GM21576 (cell line): ENCODE data around the gene C1orf21.

Source experiments
- ATAC-seq: cut with Tn5 transposase; IDR thresholded peaks from one replicate; pipeline ENCODE4 v1.9.1; 2021; ENCODE audit warnings: mild to moderate bottlenecking, moderate library complexity; ENCODE audit not compliant: unreplicated experiment

Gene C1orf21

DNA sequence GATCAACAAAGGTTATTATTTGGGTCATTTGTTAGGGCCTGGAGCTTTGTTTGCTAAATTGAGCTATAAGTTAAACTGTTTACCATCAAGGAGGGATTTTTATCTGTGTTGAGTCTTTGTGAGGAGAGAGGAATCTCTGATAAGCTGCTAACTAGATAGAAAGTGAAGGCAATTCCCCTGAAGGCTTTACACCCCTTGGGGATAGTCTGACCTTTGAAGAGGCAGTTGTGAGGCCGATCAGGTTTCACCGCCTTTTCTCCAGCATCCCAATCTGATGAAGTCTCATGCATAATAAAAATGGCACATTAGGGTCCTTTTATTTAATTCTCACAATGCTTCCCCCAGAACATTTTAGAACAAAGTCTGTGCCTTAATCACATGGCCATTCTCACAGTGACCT is 21.8 kb downstream of the C1orf21 start:
- no peak for ATAC-seq

DNA sequence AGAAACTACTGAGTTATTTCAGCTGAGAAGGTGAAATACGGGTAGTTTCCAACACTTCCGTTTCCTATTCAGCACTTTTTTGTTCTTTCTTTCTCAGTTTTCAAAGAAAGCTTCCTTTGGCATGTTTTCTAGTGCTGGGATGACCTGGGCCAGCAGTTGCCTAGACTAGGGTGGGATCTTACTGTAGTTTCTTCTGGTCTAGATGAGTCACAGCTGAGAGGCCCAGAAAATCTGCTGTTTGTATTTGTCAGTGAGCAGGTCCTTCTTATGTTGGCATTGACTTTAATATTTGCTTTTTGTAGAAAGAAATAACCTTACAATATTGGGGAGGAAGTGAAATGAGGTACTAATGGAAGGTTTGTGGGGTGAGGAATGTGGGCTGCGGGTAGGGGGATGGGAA is 22.2 kb downstream of the C1orf21 start:
- no peak for ATAC-seq

DNA sequence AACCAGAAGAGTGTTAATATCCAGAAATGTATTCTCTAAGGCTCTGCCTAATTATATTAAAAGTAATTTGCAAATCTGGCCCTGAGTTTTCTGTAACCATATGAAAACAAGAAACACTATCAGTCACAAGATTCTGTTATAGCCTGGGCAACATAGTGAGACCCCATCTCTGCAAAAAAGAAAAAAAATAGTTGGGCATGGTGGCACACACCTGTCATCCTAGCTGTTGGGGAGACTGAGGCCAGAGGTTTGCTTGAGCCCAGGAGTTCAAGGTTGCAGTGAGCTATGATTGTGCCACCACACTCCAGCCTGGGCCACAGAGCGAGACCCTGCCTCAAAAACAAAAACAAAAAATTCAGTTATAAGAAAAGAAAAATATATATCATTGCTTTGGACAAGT is 25.6 kb downstream of the C1orf21 start:
- ATAC-seq = no peak

DNA sequence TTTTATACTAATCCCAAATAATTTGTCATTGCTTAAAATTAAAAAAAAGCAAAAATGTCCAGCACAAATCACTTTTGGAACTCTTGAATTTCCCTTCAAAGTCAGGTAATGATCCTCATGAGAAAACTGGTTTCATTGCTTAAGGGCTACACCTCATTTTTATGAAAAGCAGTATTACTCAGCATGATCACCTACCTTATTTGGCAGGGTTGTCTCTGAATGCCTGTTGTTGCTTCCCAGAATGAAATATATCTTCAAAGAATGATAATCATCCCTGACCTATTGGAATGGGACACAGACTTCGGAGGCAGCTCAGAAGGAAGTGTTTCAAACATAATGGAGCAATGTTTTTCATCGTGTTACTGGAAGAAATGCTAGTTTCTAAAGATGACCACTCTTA is 29.7 kb downstream of the C1orf21 start:
- ATAC-seq = no peak

DNA sequence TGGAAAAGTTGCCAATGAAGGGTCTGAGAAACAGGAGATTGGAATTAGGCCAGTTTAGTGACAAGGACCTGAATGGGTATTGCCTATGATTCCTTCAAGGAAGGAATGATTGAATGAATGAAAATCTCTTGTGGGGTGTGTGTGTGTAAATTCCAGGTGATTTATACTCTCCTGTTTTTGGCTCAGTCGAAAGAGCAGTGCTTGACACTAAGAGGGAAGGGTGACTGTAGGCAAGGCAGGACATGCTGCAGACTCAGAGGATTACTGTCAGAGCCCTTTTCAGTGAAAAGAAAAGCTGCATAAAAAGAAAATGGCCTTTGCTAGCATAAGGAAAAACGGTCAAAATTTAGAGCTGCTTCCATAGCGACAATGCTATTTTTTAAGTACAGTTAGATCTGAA is 30.1 kb downstream of the C1orf21 start:
- ATAC-seq = no peak

DNA sequence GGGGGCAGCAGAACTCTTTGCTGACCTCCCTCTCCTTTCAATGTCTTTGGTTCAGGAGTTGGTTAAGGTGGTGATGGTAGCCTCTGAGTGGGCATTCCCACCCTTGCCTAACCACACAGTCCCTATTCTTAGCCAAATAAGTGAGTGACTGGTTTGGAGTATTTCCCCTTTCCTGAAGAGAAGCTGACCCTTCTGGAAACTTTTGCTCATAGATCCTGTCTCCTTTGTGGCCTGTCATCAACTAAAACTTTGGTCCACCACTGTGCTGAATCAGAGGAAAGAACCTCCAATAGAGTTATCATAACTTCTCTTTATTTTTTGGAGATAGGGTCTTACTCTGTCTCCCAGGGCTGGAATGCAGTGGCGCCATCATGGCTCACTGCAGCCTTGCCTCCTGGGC is 31.1 kb downstream of the C1orf21 start:
- no peak for ATAC-seq

DNA sequence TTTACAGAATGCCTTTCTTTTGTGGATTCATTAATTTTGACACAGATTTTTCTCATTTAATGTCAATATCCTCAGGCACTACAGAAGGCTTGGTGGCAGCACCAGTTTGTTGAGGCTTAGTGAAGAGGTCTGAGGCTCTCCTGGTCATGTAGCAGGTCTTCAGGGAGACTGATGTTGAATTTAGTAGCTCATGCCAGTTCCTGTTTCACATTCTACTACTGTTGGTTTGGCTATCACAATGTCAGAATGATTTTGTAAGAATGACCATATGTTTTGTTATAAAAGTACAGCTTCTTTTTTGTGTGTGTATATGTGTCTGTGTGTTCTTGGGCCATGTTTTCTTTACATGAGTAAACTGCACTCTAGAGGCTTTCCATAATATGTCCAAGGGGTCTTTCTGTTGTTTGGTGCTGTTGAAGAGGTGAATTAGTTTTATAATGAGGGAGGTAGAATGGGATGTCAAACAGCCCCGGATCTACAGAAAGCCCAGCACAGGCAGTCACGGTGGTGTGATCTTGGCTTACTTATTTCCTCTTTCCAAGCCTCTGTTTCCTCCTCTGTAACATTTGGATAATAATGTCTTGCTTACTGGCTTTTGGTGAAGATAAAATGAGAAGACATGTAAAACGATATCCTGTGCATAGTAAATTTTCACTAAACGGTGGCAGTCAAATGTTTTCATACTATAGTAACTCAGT is 32.0 kb downstream of the C1orf21 start:
- ATAC-seq = no peak

DNA sequence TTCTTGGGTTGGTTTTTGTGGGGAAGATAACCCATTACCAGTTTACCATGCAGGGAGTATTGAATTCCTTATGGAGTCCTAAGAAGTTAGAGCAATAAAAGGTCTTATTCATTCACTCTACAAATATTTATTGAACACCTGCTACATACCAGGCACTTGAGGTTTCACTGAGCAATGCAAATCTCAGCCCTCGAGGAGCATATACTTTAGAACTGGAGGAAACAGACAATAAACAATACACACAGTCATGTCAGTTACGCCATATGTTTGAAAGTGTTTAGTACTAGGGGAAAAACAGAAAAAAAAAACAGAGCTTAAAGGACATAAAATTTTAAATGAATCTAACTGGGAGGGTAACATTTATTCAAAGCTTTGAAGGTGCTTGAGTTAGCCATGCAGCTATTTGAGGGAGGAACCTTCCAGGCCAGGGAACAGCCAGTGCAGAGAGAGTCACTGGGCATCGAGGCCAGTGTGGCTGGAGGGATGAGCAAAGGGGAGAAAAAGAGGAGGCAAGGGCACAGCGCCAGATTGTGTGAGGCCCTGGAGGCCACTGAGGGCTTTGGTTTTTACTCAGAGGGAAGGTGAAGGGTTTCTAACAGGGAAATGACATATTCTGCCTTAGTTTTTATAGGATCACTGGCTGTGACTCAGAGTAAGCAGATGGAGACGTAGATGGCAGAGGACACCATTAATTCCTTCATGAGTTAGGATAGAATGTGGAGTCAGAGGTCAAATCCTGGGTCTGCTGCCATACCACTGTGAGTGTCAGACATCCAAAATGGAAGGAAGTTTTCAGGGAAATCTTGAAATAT is 32.7 kb downstream of the C1orf21 start:
- no peak for ATAC-seq

DNA sequence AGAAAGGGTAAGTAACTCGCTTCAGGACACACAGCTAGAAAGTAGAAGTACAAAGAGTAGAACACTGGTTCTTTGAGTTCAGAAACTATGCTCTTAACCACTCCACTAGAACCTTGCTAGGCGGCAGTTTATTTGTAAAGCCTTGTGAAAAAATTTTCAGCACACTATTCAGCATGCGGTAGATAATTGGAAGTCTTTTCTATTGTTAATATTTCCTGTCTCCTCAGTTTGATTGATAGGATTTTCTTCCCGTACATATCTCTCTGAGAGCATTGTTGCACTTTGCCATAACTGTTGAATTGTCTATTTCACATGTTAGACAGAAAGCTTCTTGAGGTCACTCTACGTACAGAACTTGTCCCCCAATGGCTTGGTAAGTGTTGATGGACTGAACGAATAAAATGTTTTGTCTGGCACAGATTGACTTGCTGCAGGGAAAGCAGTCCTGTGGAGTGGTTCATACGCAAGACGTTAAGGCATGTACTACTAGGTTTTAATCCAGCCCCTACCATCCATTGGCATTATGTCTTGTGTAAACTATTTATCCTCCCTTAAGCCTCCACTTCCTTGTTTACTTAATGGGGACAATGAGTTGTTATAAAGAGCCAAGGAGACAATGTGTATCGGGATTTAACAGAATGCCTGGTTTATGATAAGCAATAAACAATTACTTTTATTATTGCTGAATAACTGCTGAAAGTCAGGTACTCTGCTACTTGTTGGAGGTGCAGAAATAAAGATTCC is 35.8 kb downstream of the C1orf21 start:
- ATAC-seq = no peak

DNA sequence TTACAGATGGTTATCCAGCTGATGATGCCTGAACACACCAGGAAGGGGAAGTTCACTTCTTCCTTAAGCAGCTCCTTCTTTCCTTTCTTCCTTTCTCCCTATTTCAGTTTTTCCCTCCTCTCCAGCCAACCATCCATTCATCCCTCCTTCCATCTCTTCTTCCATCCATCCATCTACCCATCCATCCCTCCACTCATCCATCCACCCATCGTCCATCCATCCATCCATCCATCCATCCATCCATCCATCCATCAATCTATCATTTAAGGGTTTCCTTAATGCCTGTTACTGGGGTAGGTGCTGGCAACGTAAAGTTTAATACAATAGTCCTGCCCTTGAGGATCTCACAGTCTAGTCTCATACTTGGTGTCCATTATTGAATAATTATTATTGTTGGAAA is 36.8 kb downstream of the C1orf21 start:
- ATAC-seq = no peak

DNA sequence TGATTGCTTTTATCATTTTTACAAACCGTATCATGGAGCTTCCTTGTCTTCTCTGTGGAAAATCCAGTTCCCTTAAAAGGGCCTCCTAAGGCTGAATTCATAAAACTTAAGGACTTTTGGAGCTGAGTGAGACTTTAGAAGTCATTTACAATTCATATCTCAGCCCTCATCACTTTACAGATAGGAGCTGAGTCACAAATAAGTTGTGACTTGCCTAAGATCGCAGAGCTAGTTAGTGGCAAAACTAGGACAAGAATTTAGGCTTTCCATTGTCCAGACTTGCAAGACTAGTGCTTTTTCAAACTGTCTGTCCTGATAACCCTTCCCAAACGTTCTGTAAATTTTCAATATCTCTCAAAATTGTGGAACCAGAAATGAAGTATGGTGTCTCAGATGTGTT is 37.3 kb downstream of the C1orf21 start:
- no peak for ATAC-seq

DNA sequence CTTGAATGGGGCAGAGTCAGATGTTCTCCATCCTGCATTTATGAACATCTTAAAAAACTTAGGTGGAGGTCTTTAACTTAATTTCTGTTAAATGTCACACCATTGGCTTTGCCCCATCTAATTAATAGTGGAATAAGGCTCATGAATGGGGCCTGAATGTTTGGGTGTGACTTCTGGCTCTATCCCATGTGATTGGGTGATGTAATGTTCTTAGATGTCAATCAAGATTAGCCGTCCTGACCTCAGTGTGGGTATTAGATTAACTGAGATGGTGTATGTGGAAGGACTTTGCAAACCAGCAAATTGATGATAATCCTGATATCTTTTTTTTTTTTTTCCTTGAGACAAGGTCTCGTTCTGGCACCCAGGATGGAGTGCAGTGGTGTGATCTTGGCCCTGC is 38.1 kb downstream of the C1orf21 start:
- no peak for ATAC-seq

DNA sequence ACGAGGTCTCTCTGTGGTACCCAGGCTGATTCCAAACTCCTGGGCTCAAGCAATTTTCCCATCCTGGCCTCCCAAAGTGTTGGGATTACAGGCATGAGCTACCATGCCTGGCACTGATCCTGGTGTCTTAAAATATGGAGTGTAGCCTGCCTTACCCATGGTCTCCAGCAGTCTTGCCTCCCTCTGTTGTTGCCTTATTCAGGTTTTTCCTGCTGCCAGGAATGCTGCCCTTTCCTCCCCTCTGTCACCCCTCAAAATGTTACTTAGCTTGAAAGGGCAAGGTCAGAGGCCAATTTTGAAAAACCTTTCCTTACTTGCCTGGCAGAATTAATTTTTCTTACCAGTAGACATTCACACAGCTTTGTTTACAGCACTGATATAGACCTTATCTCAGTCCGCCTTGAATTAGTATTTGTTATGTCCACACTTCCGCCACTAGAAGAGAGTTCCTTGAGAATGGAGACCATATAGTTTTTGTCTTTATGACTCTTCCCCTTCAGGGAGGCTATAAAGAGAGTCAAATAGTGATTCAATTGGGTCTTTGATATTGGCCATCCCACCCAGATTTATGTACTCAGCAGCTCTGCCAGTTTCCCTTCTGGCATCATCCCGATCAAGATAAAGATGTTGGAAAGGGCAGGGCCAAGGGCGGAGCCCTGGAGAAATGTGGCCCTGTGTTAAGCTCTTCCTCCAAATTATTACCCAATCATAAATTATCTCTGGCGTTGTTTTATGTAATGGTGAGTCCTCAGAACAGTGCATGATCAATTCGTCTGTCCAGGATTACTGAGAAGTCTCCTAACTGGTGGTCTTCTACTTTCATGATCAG is 38.8 kb downstream of the C1orf21 start:
- no peak for ATAC-seq

DNA sequence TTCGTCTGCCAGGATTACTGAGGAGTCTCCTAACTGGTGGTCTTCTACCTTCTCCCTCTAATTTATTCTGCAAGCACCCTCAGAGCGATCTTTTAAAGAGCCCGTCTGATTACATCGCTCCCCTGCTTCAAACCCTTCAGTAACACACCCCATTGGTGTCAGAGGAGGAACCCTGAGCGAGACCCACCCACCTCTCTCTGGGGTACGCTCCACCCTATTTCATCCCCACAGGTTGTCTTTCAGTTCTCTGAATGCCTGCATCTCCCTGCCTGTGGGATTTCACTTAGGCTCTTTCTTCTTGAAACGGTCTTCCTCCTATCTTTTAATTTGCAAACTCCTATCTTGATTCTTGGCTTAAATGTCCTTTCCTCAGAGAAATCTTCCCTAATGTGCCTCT is 39.4 kb downstream of the C1orf21 start:
- no peak for ATAC-seq

DNA sequence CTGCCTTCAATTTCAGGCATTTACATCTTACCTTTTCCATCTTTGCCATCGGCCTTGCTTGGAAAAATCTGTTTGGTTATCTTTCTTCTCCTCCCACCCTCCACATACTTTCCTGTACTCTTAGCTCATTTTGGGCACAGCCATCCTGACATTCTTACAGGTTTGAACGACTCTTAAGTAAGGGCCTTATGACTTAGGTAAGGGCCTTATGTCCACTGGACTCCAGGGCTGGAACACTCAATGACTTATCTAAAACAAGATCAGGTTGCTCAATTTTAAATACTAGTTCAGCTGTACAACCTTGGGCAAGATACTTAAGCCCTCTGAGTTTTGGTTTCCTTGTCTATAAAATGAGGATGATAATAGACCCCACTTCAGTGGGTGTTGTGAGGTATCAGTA is 40.9 kb downstream of the C1orf21 start:
- no peak for ATAC-seq

DNA sequence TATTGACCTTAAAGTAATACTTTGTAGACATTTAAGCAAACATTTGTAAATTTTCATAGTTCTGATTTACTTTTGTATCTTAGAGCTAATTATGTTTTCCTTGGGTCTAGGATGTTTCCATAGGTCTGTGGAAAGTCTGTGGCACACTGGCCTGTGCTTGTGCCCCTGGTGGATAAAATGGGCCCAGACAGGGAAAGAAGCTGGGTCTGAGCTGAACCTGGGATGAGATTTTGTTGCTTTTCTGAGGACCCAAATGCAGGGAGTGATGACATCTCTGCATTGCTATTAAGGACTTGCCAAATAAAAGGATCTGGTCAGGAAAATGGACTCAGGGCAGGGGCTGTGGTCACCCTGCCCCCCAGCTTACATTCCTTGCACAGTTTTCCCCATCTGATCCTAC is 41.8 kb downstream of the C1orf21 start:
- no peak for ATAC-seq

DNA sequence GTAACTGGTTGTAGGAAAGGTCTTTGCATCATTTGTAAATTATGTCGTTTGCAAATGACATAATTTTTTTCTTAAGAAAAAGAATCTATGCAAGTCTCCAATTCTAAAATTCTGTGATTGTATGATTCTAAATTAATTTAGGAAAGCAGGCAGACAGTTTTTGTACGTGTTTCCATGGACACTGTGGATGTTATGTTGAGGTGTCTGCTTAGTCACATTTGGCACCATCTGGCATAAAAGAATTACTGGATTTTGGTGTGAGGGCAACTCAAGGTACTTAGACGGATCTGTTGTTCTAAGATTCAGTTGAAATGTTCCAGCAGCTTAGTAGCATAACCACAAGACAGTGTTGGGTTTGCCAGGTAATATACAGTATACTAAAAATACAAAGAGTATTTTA is 42.5 kb downstream of the C1orf21 start:
- no peak for ATAC-seq

DNA sequence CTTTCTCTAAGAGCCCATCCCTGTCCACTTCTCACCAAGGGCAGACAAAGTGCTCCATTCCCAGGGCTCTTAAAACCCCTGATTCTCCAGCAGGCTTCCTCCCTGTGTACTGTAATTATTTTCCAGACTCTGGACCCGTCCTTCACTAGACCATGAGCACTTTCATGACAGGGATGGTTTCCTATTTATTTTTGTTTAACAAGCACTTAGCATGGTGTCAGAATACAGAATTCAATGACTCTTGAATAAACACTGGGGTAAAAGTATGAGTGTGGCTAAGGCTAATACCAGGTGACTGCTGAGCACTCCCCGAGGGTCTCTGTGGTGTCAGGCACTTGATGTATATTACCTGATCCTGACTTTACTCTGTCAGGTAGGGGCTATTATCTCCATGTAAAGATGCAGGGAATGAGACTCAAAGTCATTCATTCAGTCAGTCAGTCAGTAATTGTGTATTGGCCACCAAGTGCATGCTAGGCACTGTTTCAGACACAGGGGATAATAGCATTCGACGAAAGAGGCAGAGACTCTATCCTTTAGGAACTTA is 47.2 kb downstream of the C1orf21 start:
- no peak for ATAC-seq

DNA sequence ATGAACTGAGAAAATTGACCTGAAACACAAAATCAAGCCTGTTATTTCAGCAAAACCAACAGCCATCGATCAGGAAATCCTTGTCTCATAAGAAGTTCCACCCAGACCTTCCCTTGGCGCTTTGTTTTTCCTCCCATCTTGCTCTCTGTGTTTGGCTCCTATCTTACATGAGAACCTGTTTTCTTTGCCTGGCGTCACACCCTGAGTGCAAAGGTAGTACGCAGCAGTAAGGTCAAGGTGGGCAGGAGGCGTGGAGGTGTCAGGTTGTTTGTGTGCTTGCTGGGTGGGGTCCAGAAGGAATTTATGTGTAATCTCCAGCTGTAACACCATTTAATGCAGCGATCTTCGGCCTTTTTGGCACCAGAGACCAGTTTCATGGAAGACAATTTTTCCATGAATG is 50.5 kb downstream of the C1orf21 start:
- no peak for ATAC-seq

DNA sequence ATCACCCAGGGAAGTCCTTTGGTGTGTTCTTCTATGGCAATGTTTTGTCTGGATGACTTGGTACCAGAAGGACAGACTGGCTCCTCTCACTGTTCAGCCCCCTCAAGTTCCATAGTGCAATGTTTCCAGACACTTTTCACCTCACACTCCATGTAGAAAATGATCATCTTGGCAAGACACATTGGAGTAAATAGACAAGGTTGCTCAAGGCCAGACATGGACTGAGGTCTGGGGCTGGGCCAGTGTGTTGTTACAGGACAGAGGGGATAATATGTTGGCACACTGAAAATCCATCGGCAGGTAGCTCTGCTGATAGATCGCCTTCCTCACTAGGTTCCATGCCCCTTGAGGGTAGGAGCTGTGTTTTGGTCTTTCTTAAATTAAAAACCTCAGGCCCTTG is 51.5 kb downstream of the C1orf21 start:
- no peak for ATAC-seq

DNA sequence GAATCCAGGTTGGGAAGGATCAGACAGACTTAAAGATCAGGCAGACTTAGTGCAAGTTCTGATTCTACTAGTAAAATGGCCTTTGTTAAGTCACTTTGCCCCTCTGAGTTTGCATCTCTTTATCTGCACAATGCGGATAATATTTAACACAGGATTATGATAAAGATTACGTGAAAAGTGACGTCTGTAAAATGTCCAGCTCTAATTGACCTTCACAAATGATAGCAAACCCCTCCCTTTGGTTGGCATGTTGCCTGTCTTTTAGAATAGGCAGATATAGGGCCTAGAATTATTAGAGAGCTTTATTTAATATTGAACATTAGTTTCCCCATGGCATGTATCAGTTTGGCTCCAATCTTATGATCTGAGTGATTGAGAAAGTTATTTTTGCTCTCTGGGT is 55.4 kb downstream of the C1orf21 start:
- no peak for ATAC-seq
